Endothelial cell of umbilical vein (primary cell): ENCODE data around the gene CFAP61.

ENCODE experiments used
- EZH2 ChIP-seq: IDR thresholded peaks from 2 replicates; pipeline ENCODE4 v1.6.1; 2012; ENCODE audit warnings: borderline replicate concordance, low read depth, mild to moderate bottlenecking, moderate library complexity, low read length, inconsistent platforms; ENCODE audit not compliant: severe bottlenecking
- MYC ChIP-seq: IDR thresholded peaks from one replicate; pipeline ENCODE4 v1.6.1; 2011; ENCODE audit warnings: mild to moderate bottlenecking, low read depth, low read length
- POLR2A ChIP-seq: IDR thresholded peaks from 2 replicates; pipeline ENCODE4 v1.6.1; 2012; ENCODE audit warnings: low read depth, mild to moderate bottlenecking, control low read depth, low read length
- POLR2AphosphoS5 ChIP-seq: IDR thresholded peaks from 2 replicates; pipeline ENCODE4 v1.6.1; 2012; ENCODE audit warnings: low read depth, mild to moderate bottlenecking, control low read depth, low read length, moderate library complexity; ENCODE audit not compliant: insufficient read depth
- TF ChIP-seq, protein P1 (sequence below), 2 donors: IDR thresholded peaks; 1 replicate in 1 of 2; 2 replicates in 1 of 2; pipeline ENCODE4 v1.5.1; 2011; ENCODE audit warnings: low read length in 2 of 2, mild to moderate bottlenecking in 2 of 2, moderate library complexity in 2 of 2, control low read depth in 1 of 2, inconsistent platforms in 1 of 2, low read depth in 1 of 2; ENCODE audit not compliant: insufficient read depth in 1 of 2; ENCODE audit errors: extremely low read depth in 1 of 2

DNA sequence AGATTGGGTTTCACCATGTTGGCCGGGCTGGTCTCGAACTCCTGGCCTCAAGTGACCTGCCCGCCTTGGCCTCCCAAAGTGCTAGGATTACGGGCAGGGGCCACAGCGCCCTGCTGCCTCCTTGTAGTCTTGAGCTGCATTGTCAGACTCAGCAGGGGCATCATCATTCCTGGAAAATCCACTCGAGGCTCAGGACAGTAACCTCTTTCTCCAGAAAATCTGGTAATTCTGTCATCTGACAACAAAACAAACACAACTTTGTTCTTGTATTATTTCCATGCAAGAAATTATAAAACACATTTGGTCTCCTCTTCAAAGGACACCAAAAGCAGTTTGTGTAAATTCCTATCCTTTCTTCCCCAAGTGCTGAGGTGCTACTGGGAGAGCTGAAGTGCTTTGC, 178.4 kb downstream of the CFAP61 start:
- TF ChIP-seq, protein P1, sequence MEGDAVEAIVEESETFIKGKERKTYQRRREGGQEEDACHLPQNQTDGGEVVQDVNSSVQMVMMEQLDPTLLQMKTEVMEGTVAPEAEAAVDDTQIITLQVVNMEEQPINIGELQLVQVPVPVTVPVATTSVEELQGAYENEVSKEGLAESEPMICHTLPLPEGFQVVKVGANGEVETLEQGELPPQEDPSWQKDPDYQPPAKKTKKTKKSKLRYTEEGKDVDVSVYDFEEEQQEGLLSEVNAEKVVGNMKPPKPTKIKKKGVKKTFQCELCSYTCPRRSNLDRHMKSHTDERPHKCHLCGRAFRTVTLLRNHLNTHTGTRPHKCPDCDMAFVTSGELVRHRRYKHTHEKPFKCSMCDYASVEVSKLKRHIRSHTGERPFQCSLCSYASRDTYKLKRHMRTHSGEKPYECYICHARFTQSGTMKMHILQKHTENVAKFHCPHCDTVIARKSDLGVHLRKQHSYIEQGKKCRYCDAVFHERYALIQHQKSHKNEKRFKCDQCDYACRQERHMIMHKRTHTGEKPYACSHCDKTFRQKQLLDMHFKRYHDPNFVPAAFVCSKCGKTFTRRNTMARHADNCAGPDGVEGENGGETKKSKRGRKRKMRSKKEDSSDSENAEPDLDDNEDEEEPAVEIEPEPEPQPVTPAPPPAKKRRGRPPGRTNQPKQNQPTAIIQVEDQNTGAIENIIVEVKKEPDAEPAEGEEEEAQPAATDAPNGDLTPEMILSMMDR (IDR thresholded peaks at IDR 0.05; ENCODE audit: extremely low read depth in 1 of 2, insufficient read depth in 1 of 2, low read depth in 1 of 2, low read length in 2 of 2), result no peak
- TF ChIP-seq POLR2A (no peak), EZH2 (no peak), MYC (no peak), POLR2AphosphoS5 (no peak)
